ENCODE results near the gene TRMT44.

TRMT44 gene

DNA sequence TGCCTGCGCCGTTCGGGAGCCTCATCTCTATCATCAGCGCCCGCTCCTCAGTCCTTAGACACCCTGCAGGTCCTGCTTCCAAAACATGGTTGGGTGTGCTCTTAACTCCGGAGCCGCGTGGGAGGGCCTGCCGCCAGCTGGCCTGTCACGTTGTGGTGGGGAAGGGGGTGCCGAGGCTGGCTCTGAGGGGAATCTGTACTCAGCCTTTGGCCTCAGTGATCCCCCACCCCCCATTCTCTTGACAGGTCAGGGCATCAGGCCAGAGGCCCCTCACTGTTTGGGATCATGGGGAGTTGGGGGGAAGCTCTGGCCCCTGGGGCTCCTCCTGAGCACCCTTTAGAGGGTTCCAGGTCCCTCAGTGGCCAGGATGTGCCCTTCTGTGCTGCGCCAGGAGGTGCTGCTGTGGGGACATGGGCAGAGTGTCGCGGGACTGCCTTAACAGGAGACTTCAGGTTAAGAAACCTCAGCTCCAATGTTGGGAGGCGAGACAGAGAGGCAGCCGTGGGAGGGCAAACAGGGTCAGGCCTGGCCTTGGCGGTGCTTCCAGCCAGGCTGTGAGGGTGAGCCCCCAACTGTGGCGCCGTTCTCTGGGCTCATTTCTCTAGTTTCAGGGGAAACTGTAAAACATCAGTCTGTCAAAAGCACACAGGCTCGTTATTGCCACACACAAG is 33.5 kb downstream of the TRMT44 start:
- no peak for TF ChIP-seq ZFX (IDR thresholded peaks at IDR 0.05; ENCODE audit: borderline replicate concordance)
- TF ChIP-seq, protein P1, sequence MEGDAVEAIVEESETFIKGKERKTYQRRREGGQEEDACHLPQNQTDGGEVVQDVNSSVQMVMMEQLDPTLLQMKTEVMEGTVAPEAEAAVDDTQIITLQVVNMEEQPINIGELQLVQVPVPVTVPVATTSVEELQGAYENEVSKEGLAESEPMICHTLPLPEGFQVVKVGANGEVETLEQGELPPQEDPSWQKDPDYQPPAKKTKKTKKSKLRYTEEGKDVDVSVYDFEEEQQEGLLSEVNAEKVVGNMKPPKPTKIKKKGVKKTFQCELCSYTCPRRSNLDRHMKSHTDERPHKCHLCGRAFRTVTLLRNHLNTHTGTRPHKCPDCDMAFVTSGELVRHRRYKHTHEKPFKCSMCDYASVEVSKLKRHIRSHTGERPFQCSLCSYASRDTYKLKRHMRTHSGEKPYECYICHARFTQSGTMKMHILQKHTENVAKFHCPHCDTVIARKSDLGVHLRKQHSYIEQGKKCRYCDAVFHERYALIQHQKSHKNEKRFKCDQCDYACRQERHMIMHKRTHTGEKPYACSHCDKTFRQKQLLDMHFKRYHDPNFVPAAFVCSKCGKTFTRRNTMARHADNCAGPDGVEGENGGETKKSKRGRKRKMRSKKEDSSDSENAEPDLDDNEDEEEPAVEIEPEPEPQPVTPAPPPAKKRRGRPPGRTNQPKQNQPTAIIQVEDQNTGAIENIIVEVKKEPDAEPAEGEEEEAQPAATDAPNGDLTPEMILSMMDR (IDR thresholded peaks at IDR 0.05) = no peak
- H3K27ac ChIP-seq = no peak overlapping the region

DNA sequence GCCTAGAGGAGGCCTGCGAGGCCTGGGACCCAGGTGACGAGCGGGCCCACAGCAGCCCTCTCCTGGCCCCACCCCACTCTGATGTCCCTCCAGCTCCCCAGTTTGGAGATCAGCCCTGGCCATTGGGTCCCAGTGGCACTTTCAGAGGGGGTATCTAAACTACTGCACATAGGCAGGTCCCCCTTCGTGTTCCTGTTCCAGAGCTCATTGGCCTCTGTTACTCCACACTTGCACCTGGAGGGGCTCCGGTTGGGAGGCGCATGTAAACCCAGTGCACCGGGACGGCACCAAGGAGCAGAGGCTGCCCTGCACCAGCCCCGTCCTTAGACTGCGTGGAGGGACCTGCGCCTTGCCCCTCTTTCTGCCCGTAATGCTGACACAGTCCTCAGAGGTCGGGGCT is 34.3 kb downstream of the TRMT44 start:
- no peak overlapping the region for H3K27ac ChIP-seq
- TF ChIP-seq, protein P1 (IDR thresholded peaks at IDR 0.05) = no peak
- TF ChIP-seq ZFX (IDR thresholded peaks at IDR 0.05; ENCODE audit: borderline replicate concordance) = no peak

DNA sequence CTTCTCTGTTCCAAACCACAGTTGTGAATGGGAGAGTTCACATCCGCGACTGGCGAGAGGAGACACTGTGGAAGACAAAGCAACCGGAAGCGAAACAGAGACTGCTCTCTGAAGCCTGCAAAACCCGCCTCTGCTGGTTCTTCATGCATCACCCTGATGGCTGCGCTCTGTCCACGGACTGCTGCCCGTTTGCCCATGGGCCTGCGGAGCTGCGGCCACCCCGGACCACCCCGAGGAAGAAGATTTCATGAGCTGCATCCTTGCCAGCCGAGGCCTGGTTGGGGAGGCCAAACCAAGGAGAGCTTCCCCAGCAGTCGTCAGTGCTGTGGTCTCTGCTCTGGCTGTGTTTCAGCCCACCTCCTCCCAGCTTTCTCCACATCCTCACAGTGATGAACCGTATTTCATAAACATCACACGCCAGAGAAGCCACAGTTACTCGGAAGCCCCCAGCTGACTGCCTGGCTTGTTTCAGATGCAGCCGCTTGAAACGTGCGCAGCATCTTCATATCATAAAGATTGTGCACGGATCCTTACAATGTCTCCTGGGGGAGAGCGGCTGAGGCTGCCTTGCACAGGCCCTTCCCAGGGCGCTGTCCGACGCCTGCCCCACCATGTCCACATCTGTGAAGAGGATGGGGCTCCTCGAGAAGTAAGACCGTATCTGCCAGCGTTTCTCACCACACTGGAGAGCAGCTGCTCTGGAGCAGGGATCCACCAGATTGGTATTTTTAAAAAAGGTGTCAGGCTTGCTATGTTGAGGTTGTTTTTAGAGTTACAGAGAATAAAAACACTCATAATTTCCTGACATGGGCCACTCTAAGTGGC is 35.4 kb downstream of the TRMT44 start:
- no peak for TF ChIP-seq ZFX (IDR thresholded peaks at IDR 0.05; ENCODE audit: borderline replicate concordance)
- TF ChIP-seq, protein P1 (IDR thresholded peaks at IDR 0.05) = no peak
- no peak overlapping the region for H3K27ac ChIP-seq

DNA sequence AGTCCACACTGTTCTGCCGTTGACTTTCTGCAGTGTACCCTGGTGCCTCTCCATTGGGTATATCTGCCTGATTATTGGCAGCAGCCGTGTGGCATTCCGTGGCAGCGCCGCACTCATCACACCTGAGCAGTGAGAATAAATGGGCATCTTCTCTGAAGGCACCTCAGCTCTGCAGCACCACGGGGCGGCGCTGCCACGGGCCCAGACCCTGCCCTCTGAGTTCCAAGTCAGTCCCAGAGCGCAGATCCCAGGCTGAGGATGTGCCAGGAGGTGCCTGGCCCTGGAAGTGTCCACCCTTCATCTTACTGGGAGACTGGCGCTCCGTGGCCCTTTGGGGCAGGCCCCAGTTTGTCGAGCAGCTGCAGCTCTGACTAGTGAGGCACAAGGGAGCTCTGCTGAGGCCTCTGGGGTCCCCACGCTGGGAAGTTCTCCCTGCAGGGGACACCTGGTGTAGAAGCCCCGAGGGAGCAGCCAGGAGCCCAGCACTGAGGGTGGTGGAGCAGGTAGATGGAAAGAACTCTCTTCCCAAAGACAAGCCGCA is 36.6 kb downstream of the TRMT44 start:
- TF ChIP-seq, protein P1 (IDR thresholded peaks at IDR 0.05) = no peak
- no peak for TF ChIP-seq ZFX (IDR thresholded peaks at IDR 0.05; ENCODE audit: borderline replicate concordance)
- H3K27ac ChIP-seq = no peak overlapping the region

DNA sequence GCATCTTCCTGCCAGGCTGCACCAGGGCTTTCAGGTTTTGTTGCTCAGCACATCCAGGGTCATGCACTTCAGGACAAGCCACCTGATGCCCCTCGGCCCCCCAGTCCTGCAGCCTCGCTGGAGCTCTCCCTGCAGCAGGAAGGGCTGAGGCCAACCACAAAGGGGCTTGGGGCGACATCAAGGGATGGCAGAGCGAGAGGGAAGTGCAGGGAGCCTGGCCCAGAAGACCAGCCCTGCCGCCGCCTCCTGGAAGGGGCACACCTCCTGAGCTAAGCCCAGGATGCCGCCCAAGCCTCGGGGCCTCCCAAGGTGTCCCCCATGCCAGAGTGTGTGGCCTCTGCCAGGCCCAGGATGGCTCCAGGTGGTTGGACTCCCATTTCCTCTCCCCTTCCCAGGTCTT is 37.1 kb downstream of the TRMT44 start:
- no peak overlapping the region for H3K27ac ChIP-seq
- TF ChIP-seq ZFX (IDR thresholded peaks at IDR 0.05; ENCODE audit: borderline replicate concordance) = no peak
- TF ChIP-seq, protein P1 (IDR thresholded peaks at IDR 0.05) = no peak

DNA sequence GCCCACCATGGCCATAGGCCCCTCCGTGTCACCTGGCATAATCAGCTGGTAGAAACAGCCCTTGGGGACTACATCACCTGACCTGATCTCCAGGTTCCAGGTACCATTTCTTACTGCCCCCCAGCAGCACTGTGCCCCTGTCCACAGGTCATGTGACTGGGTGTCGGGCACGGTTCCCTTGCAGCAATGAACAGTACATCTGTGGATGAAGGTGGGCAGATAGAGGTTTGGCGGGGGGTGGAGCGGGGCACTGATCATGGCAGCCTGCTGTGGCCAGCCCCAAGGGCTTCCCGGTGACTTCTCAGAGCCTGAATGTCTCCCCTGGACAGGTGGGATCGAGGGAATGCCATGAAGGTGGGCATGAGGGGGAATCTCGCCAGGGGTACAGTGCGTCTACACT is 37.8 kb downstream of the TRMT44 start:
- H3K27ac ChIP-seq = no peak overlapping the region
- TF ChIP-seq ZFX (IDR thresholded peaks at IDR 0.05; ENCODE audit: borderline replicate concordance) = no peak
- TF ChIP-seq, protein P1 (IDR thresholded peaks at IDR 0.05) = no peak
